AG04450 (cell line): ENCODE measurements around the gene TAS2R16. TPM values are rescaled to one million over a fixed set of nuclear protein-coding genes. Genes with fewer than 3 reads are reported as not detected.

Source experiments
- CTCF ChIA-PET: fragments of 300-600, 350-600 bp; formaldehyde crosslinking; extraction: SDS; loops from one replicate; lab custom pipeline; 2022; ENCODE audit warnings: antibody characterized with exemption, inconsistent platforms; lab: Charles Lee
- POLR2A ChIA-PET: fragments of 350-600 bp; formaldehyde crosslinking; extraction: SDS; loops from one replicate; lab custom pipeline; 2021; ENCODE audit warnings: antibody characterized with exemption, inconsistent platforms; lab: Yijun Ruan, JAX
- DNase-seq: peaks from one replicate; pipeline ENCODE4 v3.0.0-alpha.2; 2011; ENCODE audit warnings: low read depth, low spot score
- H3K27ac ChIP-seq: one replicate; pipeline ENCODE4 v1.5.1; 2012; ENCODE audit warnings: low read depth, low read length, control low read depth
- H3K27me3 ChIP-seq: one replicate; pipeline ENCODE4 v1.6.0; 2012; ENCODE audit warnings: low read length; ENCODE audit not compliant: control insufficient read depth, insufficient read depth
- H3K4me3 ChIP-seq: 2 replicates; pipeline ENCODE4 v1.5.1; 2011; ENCODE audit warnings: mild to moderate bottlenecking, low read depth, low read length, control low read depth
- H3K9me3 ChIP-seq: 2 replicates; pipeline ENCODE4 v1.5.1; 2012; ENCODE audit warnings: low read length; ENCODE audit not compliant: control insufficient read depth, insufficient read depth
- polyA plus RNA-seq: library from polyadenylated mRNA; depleted of rRNA; stranded (reverse); fragments of >200 nt; gene quantifications from 2 replicates; pipeline ENCODE4 v1.2.3, GENCODE V29; 2011
- TF ChIP-seq, protein P1 (sequence below): IDR thresholded peaks from 2 replicates; pipeline ENCODE4 v1.5.1; 2011; ENCODE audit warnings: low read depth, low read length, control low read depth, inconsistent platforms

Gene TAS2R16
- polyA plus RNA-seq, 1 experiment = not detected

DNA sequence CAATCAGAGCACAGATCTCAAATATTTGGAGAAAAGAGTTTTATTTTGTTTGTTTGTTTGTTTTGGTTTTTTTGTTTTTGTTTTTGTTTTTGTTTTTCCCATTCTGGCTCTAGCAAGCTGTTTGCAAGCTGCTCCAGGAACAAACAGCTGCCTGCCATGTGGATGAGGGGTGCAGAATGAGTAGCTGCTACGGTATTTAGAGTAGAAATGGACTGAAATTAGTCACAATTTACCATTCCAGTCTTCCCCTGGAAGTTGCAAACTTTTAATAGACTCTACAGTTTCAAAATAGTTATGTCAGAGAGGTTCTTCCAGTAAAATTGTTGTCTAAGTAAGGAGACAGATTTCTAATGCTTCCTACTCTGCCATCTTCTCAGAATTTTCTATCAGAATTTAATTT is 27.1 kb upstream of the TAS2R16 start:
- DNase-seq = no peak
- CTCF ChIA-PET = no interaction called here
- Histone ChIP-seq H3K27me3 (no peaks in the 10 kb centered on the region), H3K27ac (no peak overlapping the region), H3K4me3 (no peak overlapping the region), H3K9me3 (peaks cover 9% of the 10 kb centered on the region; the same call in 1 of the 2 replicates)
- TF ChIP-seq, protein P1, sequence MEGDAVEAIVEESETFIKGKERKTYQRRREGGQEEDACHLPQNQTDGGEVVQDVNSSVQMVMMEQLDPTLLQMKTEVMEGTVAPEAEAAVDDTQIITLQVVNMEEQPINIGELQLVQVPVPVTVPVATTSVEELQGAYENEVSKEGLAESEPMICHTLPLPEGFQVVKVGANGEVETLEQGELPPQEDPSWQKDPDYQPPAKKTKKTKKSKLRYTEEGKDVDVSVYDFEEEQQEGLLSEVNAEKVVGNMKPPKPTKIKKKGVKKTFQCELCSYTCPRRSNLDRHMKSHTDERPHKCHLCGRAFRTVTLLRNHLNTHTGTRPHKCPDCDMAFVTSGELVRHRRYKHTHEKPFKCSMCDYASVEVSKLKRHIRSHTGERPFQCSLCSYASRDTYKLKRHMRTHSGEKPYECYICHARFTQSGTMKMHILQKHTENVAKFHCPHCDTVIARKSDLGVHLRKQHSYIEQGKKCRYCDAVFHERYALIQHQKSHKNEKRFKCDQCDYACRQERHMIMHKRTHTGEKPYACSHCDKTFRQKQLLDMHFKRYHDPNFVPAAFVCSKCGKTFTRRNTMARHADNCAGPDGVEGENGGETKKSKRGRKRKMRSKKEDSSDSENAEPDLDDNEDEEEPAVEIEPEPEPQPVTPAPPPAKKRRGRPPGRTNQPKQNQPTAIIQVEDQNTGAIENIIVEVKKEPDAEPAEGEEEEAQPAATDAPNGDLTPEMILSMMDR = no peak
- POLR2A ChIA-PET = no interaction called here

DNA sequence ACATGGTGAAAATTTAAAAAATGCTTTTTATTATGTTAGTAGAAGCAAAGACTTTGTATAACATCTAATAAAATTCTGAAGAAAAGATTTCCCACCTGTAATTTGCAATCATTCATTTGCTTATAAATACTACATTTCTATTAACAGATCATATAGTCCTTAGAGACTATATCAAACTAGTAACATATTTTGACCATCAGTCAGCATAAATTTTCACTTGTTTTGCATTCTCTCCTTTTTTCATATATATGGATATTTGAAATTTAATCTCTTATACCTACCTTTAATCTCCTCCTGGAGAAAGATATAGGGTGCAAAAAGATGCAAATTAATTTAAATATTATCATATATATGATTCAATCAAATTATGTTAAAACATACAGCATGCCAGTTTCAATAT is 16.9 kb upstream of the TAS2R16 start:
- POLR2A ChIA-PET = no interaction called here
- Histone ChIP-seq H3K27ac (no peak overlapping the region), H3K9me3 (no peaks in the 10 kb centered on the region; the same call in 1 of the 2 replicates), H3K4me3 (no peak overlapping the region), H3K27me3 (no peaks in the 10 kb centered on the region)
- TF ChIP-seq, protein P1 = no peak
- CTCF ChIA-PET = interaction anchor here (0.7 kb wide), 1 partner anchor 10 kb away, joined by 3 read pairs; no protein-coding TSS in a partner anchor
- no peak for DNase-seq

DNA sequence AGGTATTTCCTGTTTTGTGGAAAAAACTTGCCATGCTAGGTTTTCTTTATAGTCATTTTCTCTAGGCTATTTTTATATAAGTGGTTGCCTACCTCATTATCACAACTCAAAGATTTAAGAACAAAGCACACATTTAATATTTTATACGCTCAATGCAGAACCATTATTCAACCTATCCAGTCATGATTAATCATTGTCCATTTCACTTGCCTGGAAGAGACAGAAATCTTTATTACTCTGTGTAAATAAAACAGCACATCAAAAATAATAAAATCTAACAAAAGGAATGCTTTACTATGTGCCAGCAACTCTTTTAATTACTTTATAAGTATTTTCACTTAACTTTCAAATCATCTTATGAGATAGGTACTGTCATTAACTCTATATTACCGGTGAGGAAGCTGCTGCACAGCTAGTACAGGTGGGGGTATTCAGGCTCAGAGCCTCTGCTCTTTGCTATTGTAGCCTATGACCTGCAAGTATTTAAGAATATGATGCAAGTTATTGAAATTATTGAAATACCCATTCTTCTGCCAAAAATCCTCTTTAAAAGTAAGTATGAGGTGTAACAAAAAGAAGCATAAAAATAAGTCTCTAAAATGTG is 16.4 kb upstream of the TAS2R16 start:
- Histone ChIP-seq H3K27ac (no peak overlapping the region), H3K9me3 (no peaks in the 10 kb centered on the region; the same call in 1 of the 2 replicates), H3K4me3 (no peak overlapping the region), H3K27me3 (no peaks in the 10 kb centered on the region)
- DNase-seq = no peak
- TF ChIP-seq, protein P1 = no peak
- ChIA-PET CTCF (no interaction called here), POLR2A (no interaction called here)

DNA sequence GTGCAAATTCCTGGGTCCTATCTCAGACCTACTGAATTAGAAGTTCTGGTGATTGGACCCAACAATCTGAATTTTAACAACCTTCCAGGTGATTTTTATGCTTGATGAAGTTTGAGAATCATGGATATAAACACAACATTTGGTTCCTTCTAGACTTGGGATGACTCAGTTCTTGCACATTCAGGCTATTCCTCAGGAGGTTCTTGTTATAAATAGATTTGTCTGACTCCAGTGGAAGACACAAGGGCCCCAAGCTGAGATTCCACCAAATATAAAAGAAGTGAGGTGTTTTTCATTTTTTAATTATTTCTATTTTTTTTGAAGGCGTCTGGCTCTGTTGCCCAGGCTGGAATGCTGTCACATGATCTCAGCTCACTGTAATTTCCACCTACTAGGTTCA is 9.4 kb upstream of the TAS2R16 start:
- H3K27me3 ChIP-seq = no peaks in the 10 kb centered on the region
- peaks cover 5% of the 10 kb centered on the region; the same call in 1 of the 2 replicates for H3K9me3 ChIP-seq
- POLR2A ChIA-PET = no interaction called here
- TF ChIP-seq, protein P1 = no peak
- no peak for DNase-seq
- CTCF ChIA-PET = no interaction called here
- H3K27ac ChIP-seq = no peak overlapping the region
- no peak overlapping the region for H3K4me3 ChIP-seq

DNA sequence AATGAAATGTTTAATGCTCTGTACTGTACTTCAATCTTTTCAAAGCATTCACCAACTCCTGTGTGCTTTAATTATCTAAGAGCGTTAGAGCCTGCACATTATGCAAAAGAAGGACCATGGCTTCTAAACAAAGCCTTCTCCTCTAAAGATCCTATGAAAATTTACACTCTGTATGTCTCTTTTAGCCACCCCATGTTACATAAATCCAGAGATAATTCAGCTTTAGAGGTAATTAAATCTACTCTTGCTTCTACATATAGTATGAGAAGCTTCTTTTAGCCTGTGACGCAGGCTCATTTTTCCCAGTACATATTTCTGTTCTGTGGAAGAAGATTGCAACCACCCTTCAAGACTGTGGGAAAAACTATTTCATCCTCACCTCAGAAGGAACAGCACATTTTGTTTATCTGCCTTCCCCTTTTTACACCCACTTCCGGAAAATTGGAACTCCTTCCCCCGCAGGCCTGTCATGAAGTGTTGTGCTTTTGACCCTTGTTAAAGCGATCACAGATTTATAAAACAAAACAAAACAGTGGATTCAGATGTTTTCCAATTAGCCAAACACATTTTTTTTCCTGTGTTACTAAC is 8.1 kb upstream of the TAS2R16 start:
- H3K9me3 ChIP-seq = peaks cover 5% of the 10 kb centered on the region; the same call in 1 of the 2 replicates
- H3K4me3 ChIP-seq = no peak overlapping the region
- no peak for DNase-seq
- no peak overlapping the region for H3K27ac ChIP-seq
- TF ChIP-seq, protein P1 = no peak
- ChIA-PET CTCF (no interaction called here), POLR2A (no interaction called here)
- H3K27me3 ChIP-seq = no peaks in the 10 kb centered on the region
